GM23338 (cell line): ENCODE data around the gene CFAP70. TPM values are rescaled to one million over a fixed set of nuclear protein-coding genes. Genes with fewer than 3 reads are reported as not detected.

ENCODE experiments used
- ATAC-seq: fragments of 200-7000 bp; cut with Tn5 transposase; 3 replicates; pipeline ENCODE4 v1.9.1; 2020
- DNase-seq: peaks from one replicate; pipeline ENCODE4 v3.0.0-alpha.2; 2015; ENCODE audit warnings: low spot score
- H2AFZ ChIP-seq: fragments of 200-600 bp; sonication (generic); 2 replicates; pipeline ENCODE4 v1.8.0; 2016; ENCODE audit warnings: antibody characterized with exemption, mild to moderate bottlenecking, moderate library complexity
- H3F3A ChIP-seq: fragments of 200-600 bp; sonication (generic); replicated peaks from 2 replicates; pipeline ENCODE4 v1.8.0; 2017; ENCODE audit warnings: antibody characterized with exemption, mixed run types, low read depth
- H3K27ac ChIP-seq: fragments of 200-600 bp; sonication (generic); 2 replicates; pipeline ENCODE4 v1.6.1; 2016; ENCODE audit warnings: low read depth
- H3K27me3 ChIP-seq: fragments of 200-600 bp; sonication (generic); 2 replicates; pipeline ENCODE4 v1.8.0; 2016; ENCODE audit warnings: mild to moderate bottlenecking, mixed run types, moderate library complexity; ENCODE audit not compliant: insufficient read depth
- H3K36me3 ChIP-seq: fragments of 200-600 bp; sonication (generic); 2 replicates; pipeline ENCODE4 v1.8.0; 2016; ENCODE audit warnings: mild to moderate bottlenecking; ENCODE audit not compliant: insufficient read depth
- H3K4me1 ChIP-seq: fragments of 200-600 bp; sonication (generic); 2 replicates; pipeline ENCODE4 v1.8.0; 2016; ENCODE audit warnings: mild to moderate bottlenecking, moderate library complexity; ENCODE audit not compliant: insufficient read depth
- H3K4me2 ChIP-seq: fragments of 200-600 bp; sonication (generic); 2 replicates; pipeline ENCODE4 v1.7.1; 2017; ENCODE audit warnings: mixed run types
- H3K4me3 ChIP-seq: fragments of 200-600 bp; sonication (generic); 2 replicates; pipeline ENCODE4 v1.6.1; 2016; ENCODE audit warnings: mixed run types
- H3K79me2 ChIP-seq: fragments of 200-600 bp; sonication (generic); replicated peaks from 2 replicates; pipeline ENCODE4 v1.8.0; 2017; ENCODE audit warnings: mild to moderate bottlenecking; ENCODE audit not compliant: insufficient read depth
- H3K9me2 ChIP-seq: fragments of 200-600 bp; sonication (generic); 2 replicates; pipeline ENCODE4 v1.8.0; 2017; ENCODE audit not compliant: insufficient read depth
- H4K20me1 ChIP-seq: fragments of 200-600 bp; sonication (generic); replicated peaks from 2 replicates; pipeline ENCODE4 v1.8.0; 2017; ENCODE audit warnings: mild to moderate bottlenecking; ENCODE audit not compliant: insufficient read depth
- H3K27ac Mint-ChIP-seq: 2 replicates; pipeline ENCODE4 v1.8.0; 2020; ENCODE audit warnings: inconsistent platforms, mild to moderate bottlenecking, moderate library complexity, mixed read lengths
- H3K27me3 Mint-ChIP-seq: 3 replicates; pipeline ENCODE4 v1.8.0; 2022; ENCODE audit warnings: low read depth, mild to moderate bottlenecking, moderate library complexity, mixed read lengths, inconsistent platforms; ENCODE audit not compliant: insufficient read depth, poor library complexity
- H3K36me3 Mint-ChIP-seq: 3 replicates; pipeline ENCODE4 v1.8.0; 2021; ENCODE audit warnings: low read depth, mild to moderate bottlenecking, inconsistent platforms, moderate library complexity, mixed read lengths
- H3K4me1 Mint-ChIP-seq: 3 replicates; pipeline ENCODE4 v1.8.0; 2020; ENCODE audit warnings: mild to moderate bottlenecking, inconsistent platforms, mixed read lengths
- H3K4me3 Mint-ChIP-seq: 3 replicates; pipeline ENCODE4 v1.8.0; 2021; ENCODE audit warnings: moderate library complexity, mild to moderate bottlenecking, inconsistent platforms, mixed read lengths
- H3K9me3 Mint-ChIP-seq: 3 replicates; pipeline ENCODE4 v1.8.0; 2020; ENCODE audit warnings: moderate library complexity, mild to moderate bottlenecking, inconsistent platforms, mixed read lengths
- CREB1 ChIP-seq: fragments of 250-450 bp; sonication (Bioruptor Pico); IDR thresholded peaks from 2 replicates; pipeline ENCODE4 v1.5.0; 2020; ENCODE audit warnings: low read depth, mild to moderate bottlenecking, moderate library complexity
- EZH2 ChIP-seq: fragments of 200-600 bp; sonication (generic); IDR thresholded peaks from one replicate; pipeline ENCODE4 v1.8.0; 2017; ENCODE audit warnings: antibody characterized with exemption, mild to moderate bottlenecking, low read depth; ENCODE audit not compliant: unreplicated experiment
- EZH2phosphoT487 ChIP-seq: fragments of 200-600 bp; sonication (generic); IDR thresholded peaks from one replicate; pipeline ENCODE4 v1.8.1; 2018; ENCODE audit warnings: antibody characterized with exemption; ENCODE audit not compliant: unreplicated experiment
- JUNB ChIP-seq: IDR thresholded peaks from one replicate; pipeline ENCODE4 v1.6.1; 2016; ENCODE audit warnings: antibody characterized with exemption; ENCODE audit not compliant: unreplicated experiment
- NANOG ChIP-seq: IDR thresholded peaks from 2 replicates; pipeline ENCODE4 v1.6.1; 2016; ENCODE audit warnings: antibody characterized with exemption, borderline replicate concordance
- POLR2AphosphoS5 ChIP-seq: IDR thresholded peaks from 2 replicates; pipeline ENCODE4 v1.6.1; 2016; ENCODE audit warnings: antibody characterized with exemption, low read depth
- REST ChIP-seq: IDR thresholded peaks from one replicate; pipeline ENCODE4 v1.6.1; 2018; ENCODE audit warnings: antibody characterized with exemption; ENCODE audit not compliant: unreplicated experiment
- STAT1 ChIP-seq: IDR thresholded peaks from one replicate; pipeline ENCODE4 v1.6.1; 2016; ENCODE audit warnings: antibody characterized with exemption; ENCODE audit not compliant: unreplicated experiment
- ZNF114 ChIP-seq: fragments of 250-450 bp; sonication (Bioruptor Pico); IDR thresholded peaks from 2 replicates; pipeline ENCODE4 v1.5.0; 2020; ENCODE audit warnings: mild to moderate bottlenecking, moderate library complexity
- ZNF331 ChIP-seq: fragments of 250-450 bp; sonication (Bioruptor Pico); IDR thresholded peaks from 2 replicates; pipeline ENCODE4 v1.5.0; 2020; ENCODE audit warnings: low read depth, mild to moderate bottlenecking, moderate library complexity
- polyA plus RNA-seq: library from polyadenylated mRNA; unstranded; fragments of >200 nt; fragmentation: Nextera tagmentation; extraction: Ambion mirVana; gene quantifications from 2 replicates; pipeline ENCODE4 v1.2.1, GENCODE V29; 2016
- total RNA-seq: library from RNA; depleted of rRNA; stranded (reverse); fragments of >200 nt; shearing (Covaris generic); gene quantifications from 2 replicates; pipeline ENCODE4 v1.2.3, GENCODE V29; 2014
- TF ChIP-seq, protein P1 (sequence below): IDR thresholded peaks from 2 replicates; pipeline ENCODE4 v1.6.1; 2016; ENCODE audit warnings: antibody characterized with exemption
- TF ChIP-seq, protein P2 (sequence below), 2 experiments: fragments of 200-600 bp in 1 of 2; sonication (generic) in 1 of 2; conservative IDR thresholded peaks; 2 replicates each; pipeline versions ENCODE4 v1.5.1 to v1.6.1; 2016 to 2017; ENCODE audit warnings: antibody characterized with exemption in 2 of 2, low read depth in 2 of 2, mild to moderate bottlenecking in 2 of 2, moderate library complexity in 1 of 2
- TF ChIP-seq, protein P3 (sequence below): fragments of 250-450 bp; sonication (Bioruptor Pico); IDR thresholded peaks from 2 replicates; pipeline ENCODE4 v1.5.0; 2020; ENCODE audit warnings: mild to moderate bottlenecking, moderate library complexity

CFAP70 gene
- total and polyA plus RNA-seq, 2 experiments from 2014 or later: 0.17 to 0.24 TPM

DNA sequence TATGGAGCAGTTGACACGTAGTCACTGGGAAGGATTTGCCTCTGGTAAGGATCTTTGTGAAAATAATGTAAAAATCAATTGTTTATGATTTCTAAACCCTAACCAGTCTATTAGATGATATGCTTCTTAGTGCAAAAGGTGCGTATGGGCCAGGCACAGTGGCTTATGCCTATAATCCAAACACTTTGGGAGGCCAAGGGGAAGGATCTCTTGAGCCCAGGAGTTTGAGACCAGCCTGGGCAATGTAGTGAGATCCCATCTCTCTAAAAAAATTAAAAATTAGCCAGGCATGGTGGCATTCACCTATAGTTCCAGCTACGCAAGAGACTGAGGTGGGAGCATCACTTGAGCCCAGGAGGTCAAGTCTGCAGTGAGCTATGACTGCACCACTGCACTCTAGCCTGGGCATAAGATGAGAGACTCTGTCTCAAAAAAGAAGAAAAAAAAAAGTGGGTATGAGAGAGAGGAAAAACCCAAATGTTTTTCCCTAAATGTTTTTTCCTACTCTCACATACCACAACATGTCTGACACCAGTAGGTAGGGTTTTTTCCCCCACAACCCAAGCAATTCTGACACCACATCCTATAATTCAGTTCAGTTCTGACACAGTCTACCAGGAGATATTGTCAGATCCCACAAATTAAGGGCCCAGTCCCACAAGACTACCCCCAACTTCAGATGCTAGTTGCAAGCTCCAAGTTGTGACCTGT lies 148.1 kb downstream of the CFAP70 start:
- no peaks in the 10 kb centered on the region for H3K27me3 ChIP-seq
- Mint-ChIP-seq H3K9me3 (peaks cover 22% of the 10 kb centered on the region), H3K27ac (no peak overlapping the region), H3K4me3 (no peak overlapping the region), H3K27me3 (peaks cover 6% of the 10 kb centered on the region), H3K4me1 (no peaks in the 10 kb centered on the region), H3K36me3 (peaks cover 26% of the 10 kb centered on the region)
- no peaks in the 10 kb centered on the region for H3K79me2 ChIP-seq
- no peaks in the 10 kb centered on the region for H4K20me1 ChIP-seq
- TF ChIP-seq STAT1: no peak
- no peak for TF ChIP-seq POLR2AphosphoS5
- TF ChIP-seq, protein P1, sequence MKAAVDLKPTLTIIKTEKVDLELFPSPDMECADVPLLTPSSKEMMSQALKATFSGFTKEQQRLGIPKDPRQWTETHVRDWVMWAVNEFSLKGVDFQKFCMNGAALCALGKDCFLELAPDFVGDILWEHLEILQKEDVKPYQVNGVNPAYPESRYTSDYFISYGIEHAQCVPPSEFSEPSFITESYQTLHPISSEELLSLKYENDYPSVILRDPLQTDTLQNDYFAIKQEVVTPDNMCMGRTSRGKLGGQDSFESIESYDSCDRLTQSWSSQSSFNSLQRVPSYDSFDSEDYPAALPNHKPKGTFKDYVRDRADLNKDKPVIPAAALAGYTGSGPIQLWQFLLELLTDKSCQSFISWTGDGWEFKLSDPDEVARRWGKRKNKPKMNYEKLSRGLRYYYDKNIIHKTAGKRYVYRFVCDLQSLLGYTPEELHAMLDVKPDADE: no peak
- no peak for TF ChIP-seq EZH2
- no peak for TF ChIP-seq ZNF331 (CRISPR knock-in tag)
- TF ChIP-seq REST: no peak
- no peak for TF ChIP-seq EZH2phosphoT487
- TF ChIP-seq, protein P2, sequence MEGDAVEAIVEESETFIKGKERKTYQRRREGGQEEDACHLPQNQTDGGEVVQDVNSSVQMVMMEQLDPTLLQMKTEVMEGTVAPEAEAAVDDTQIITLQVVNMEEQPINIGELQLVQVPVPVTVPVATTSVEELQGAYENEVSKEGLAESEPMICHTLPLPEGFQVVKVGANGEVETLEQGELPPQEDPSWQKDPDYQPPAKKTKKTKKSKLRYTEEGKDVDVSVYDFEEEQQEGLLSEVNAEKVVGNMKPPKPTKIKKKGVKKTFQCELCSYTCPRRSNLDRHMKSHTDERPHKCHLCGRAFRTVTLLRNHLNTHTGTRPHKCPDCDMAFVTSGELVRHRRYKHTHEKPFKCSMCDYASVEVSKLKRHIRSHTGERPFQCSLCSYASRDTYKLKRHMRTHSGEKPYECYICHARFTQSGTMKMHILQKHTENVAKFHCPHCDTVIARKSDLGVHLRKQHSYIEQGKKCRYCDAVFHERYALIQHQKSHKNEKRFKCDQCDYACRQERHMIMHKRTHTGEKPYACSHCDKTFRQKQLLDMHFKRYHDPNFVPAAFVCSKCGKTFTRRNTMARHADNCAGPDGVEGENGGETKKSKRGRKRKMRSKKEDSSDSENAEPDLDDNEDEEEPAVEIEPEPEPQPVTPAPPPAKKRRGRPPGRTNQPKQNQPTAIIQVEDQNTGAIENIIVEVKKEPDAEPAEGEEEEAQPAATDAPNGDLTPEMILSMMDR (conservative IDR thresholded peaks at IDR 0.05; ENCODE audit: low read depth in 2 of 2): no peak
- TF ChIP-seq, protein P3, sequence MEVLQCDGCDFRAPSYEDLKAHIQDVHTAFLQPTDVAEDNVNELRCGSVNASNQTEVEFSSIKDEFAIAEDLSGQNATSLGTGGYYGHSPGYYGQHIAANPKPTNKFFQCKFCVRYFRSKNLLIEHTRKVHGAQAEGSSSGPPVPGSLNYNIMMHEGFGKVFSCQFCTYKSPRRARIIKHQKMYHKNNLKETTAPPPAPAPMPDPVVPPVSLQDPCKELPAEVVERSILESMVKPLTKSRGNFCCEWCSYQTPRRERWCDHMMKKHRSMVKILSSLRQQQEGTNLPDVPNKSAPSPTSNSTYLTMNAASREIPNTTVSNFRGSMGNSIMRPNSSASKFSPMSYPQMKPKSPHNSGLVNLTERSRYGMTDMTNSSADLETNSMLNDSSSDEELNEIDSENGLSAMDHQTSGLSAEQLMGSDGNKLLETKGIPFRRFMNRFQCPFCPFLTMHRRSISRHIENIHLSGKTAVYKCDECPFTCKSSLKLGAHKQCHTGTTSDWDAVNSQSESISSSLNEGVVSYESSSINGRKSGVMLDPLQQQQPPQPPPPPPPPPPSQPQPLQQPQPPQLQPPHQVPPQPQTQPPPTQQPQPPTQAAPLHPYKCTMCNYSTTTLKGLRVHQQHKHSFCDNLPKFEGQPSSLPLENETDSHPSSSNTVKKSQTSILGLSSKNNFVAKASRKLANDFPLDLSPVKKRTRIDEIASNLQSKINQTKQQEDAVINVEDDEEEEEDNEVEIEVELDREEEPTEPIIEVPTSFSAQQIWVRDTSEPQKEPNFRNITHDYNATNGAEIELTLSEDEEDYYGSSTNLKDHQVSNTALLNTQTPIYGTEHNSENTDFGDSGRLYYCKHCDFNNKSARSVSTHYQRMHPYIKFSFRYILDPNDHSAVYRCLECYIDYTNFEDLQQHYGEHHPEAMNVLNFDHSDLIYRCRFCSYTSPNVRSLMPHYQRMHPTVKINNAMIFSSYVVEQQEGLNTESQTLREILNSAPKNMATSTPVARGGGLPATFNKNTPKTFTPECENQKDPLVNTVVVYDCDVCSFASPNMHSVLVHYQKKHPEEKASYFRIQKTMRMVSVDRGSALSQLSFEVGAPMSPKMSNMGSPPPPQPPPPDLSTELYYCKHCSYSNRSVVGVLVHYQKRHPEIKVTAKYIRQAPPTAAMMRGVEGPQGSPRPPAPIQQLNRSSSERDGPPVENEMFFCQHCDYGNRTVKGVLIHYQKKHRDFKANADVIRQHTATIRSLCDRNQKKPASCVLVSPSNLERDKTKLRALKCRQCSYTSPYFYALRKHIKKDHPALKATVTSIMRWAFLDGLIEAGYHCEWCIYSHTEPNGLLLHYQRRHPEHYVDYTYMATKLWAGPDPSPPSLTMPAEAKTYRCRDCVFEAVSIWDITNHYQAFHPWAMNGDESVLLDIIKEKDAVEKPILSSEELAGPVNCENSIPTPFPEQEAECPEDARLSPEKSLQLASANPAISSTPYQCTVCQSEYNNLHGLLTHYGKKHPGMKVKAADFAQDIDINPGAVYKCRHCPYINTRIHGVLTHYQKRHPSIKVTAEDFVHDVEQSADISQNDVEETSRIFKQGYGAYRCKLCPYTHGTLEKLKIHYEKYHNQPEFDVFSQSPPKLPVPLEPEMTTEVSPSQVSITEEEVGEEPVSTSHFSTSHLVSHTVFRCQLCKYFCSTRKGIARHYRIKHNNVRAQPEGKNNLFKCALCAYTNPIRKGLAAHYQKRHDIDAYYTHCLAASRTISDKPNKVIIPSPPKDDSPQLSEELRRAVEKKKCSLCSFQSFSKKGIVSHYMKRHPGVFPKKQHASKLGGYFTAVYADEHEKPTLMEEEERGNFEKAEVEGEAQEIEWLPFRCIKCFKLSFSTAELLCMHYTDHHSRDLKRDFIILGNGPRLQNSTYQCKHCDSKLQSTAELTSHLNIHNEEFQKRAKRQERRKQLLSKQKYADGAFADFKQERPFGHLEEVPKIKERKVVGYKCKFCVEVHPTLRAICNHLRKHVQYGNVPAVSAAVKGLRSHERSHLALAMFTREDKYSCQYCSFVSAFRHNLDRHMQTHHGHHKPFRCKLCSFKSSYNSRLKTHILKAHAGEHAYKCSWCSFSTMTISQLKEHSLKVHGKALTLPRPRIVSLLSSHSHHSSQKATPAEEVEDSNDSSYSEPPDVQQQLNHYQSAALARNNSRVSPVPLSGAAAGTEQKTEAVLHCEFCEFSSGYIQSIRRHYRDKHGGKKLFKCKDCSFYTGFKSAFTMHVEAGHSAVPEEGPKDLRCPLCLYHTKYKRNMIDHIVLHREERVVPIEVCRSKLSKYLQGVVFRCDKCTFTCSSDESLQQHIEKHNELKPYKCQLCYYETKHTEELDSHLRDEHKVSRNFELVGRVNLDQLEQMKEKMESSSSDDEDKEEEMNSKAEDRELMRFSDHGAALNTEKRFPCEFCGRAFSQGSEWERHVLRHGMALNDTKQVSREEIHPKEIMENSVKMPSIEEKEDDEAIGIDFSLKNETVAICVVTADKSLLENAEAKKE: no peak
- no peak for TF ChIP-seq NANOG
- no peak for TF ChIP-seq CREB1 (CRISPR knock-in tag)
- no peak for TF ChIP-seq ZNF114 (CRISPR knock-in tag)
- TF ChIP-seq JUNB: no peak
- H3K4me1 ChIP-seq: no peaks in the 10 kb centered on the region
- H3K27ac ChIP-seq: no peak overlapping the region
- no peaks in the 10 kb centered on the region for H3F3A ChIP-seq
- ATAC-seq: no peak
- no peak overlapping the region for H2AFZ ChIP-seq
- no peak for DNase-seq
- no peaks in the 10 kb centered on the region for H3K36me3 ChIP-seq
- no peaks in the 10 kb centered on the region for H3K9me2 ChIP-seq
- H3K4me3 ChIP-seq: no peak overlapping the region
- H3K4me2 ChIP-seq: no peak overlapping the region
